Measurements from ENCODE around the gene SUPT4H1. TPM values are rescaled to one million over a fixed set of nuclear protein-coding genes. Genes with fewer than 3 reads are reported as not detected.

SUPT4H1 gene
- polyA plus RNA-seq, 1 donor (not counting 4 experiments of a cell fraction or from before 2014, with no cell fraction given) = 206 TPM

GRCh38 chr17:58316260-58316960 is 35.6 kb downstream of the SUPT4H1 start:
- dilution Hi-C loops (cut with MboI; ENCODE audit: extremely low pct_ligation_motif_present, low sequenced_read_pairs) = no loop called here
- no peak overlapping the region for H2AFZ ChIP-seq (ENCODE audit: control insufficient read depth, low read length)
- no peaks in the 10 kb centered on the region for H3K36me3 ChIP-seq (ENCODE audit: control insufficient read depth in 2 of 2, extremely low read depth in 1 of 2, insufficient read depth in 2 of 2, low read length in 2 of 2)
- H3K27ac ChIP-seq (ENCODE audit: control insufficient read depth, insufficient read depth, low read length) = no peak overlapping the region
- no peaks in the 10 kb centered on the region for H3K27me3 ChIP-seq (ENCODE audit: control insufficient read depth, extremely low read depth, insufficient read depth, low read length)
- no peaks in the 10 kb centered on the region for H3K9me3 ChIP-seq (ENCODE audit: control insufficient read depth, low read depth, low read length)
- peaks cover 8% of the 10 kb centered on the region for H3K4me1 ChIP-seq (ENCODE audit: control insufficient read depth, extremely low read depth, insufficient read depth, low read length)
- peaks cover 2% of the 10 kb centered on the region for H3K9me1 ChIP-seq (ENCODE audit: control insufficient read depth, extremely low read depth, insufficient read depth, low read length)
- FAIRE-seq (no peak), DNase-seq (ENCODE audit: low read depth, low spot score) (no peak)
- TF ChIP-seq EZH2 (IDR thresholded peaks at IDR 0.05; ENCODE audit: low read length) (no peak), CTCF (optimal IDR thresholded peaks at IDR 0.05 in 1 of 3, IDR thresholded peaks at IDR 0.05 in 1 of 3, conservative IDR thresholded peaks at IDR 0.05 in 1 of 3; ENCODE audit: extremely low read depth in 1 of 3, insufficient read depth in 2 of 3, low read length in 3 of 3) (no peak)
- no peaks in the 10 kb centered on the region for H3K79me2 ChIP-seq (ENCODE audit: control insufficient read depth, insufficient read depth, low read length)
- no peaks in the 10 kb centered on the region for H4K20me1 ChIP-seq (ENCODE audit: control insufficient read depth, extremely low read depth, insufficient read depth, low read length)
- no peak overlapping the region for H3K4me2 ChIP-seq (ENCODE audit: control insufficient read depth, extremely low read depth, insufficient read depth, low read depth, low read length)
- no peak overlapping the region for H3K9ac ChIP-seq (ENCODE audit: control insufficient read depth, extremely low read depth, insufficient read depth, low read length)
- no peak overlapping the region for H3K4me3 ChIP-seq (ENCODE audit: control insufficient read depth in 2 of 3, extremely low read depth in 1 of 3, insufficient read depth in 2 of 3, low read depth in 1 of 3, low read length in 3 of 3)

GRCh38 chr17:58315750-58316149 is 36.3 kb downstream of the SUPT4H1 start:
- H3K36me3 ChIP-seq (ENCODE audit: control insufficient read depth in 2 of 2, extremely low read depth in 1 of 2, insufficient read depth in 2 of 2, low read length in 2 of 2) = no peaks in the 10 kb centered on the region
- H3K4me2 ChIP-seq (ENCODE audit: control insufficient read depth, extremely low read depth, insufficient read depth, low read depth, low read length) = no peak overlapping the region
- no peak overlapping the region for H3K9ac ChIP-seq (ENCODE audit: control insufficient read depth, extremely low read depth, insufficient read depth, low read length)
- no peak overlapping the region for H3K4me3 ChIP-seq (ENCODE audit: control insufficient read depth in 2 of 3, extremely low read depth in 1 of 3, insufficient read depth in 2 of 3, low read depth in 1 of 3, low read length in 3 of 3)
- FAIRE-seq (no peak), DNase-seq (ENCODE audit: low read depth, low spot score) (no peak)
- dilution Hi-C loops (cut with MboI; ENCODE audit: extremely low pct_ligation_motif_present, low sequenced_read_pairs) = no loop called here
- TF ChIP-seq CTCF (optimal IDR thresholded peaks at IDR 0.05 in 1 of 3, IDR thresholded peaks at IDR 0.05 in 1 of 3, conservative IDR thresholded peaks at IDR 0.05 in 1 of 3; ENCODE audit: extremely low read depth in 1 of 3, insufficient read depth in 2 of 3, low read length in 3 of 3) (no peak), EZH2 (IDR thresholded peaks at IDR 0.05; ENCODE audit: low read length) (no peak)
- H3K9me1 ChIP-seq (ENCODE audit: control insufficient read depth, extremely low read depth, insufficient read depth, low read length) = peaks cover 2% of the 10 kb centered on the region
- no peaks in the 10 kb centered on the region for H4K20me1 ChIP-seq (ENCODE audit: control insufficient read depth, extremely low read depth, insufficient read depth, low read length)
- H3K4me1 ChIP-seq (ENCODE audit: control insufficient read depth, extremely low read depth, insufficient read depth, low read length) = peaks cover 8% of the 10 kb centered on the region
- H2AFZ ChIP-seq (ENCODE audit: control insufficient read depth, low read length) = no peak overlapping the region
- no peaks in the 10 kb centered on the region for H3K27me3 ChIP-seq (ENCODE audit: control insufficient read depth, extremely low read depth, insufficient read depth, low read length)
- H3K79me2 ChIP-seq (ENCODE audit: control insufficient read depth, insufficient read depth, low read length) = no peaks in the 10 kb centered on the region
- H3K27ac ChIP-seq (ENCODE audit: control insufficient read depth, insufficient read depth, low read length) = no peak overlapping the region
- H3K9me3 ChIP-seq (ENCODE audit: control insufficient read depth, low read depth, low read length) = no peaks in the 10 kb centered on the region
